ENCODE measurements around the gene CHP1. TPM values are rescaled to one million over a fixed set of nuclear protein-coding genes. Genes with fewer than 3 reads are reported as not detected.
"Not testable (repeated sequence)": the region's sequence is repeated elsewhere in the genome, so short reads cannot be mapped to it uniquely, and the experiment has no call there.

Gene CHP1
- total RNA-seq, 2 donors from 2014 or later, result 85.0 to 86.1 TPM

DNA sequence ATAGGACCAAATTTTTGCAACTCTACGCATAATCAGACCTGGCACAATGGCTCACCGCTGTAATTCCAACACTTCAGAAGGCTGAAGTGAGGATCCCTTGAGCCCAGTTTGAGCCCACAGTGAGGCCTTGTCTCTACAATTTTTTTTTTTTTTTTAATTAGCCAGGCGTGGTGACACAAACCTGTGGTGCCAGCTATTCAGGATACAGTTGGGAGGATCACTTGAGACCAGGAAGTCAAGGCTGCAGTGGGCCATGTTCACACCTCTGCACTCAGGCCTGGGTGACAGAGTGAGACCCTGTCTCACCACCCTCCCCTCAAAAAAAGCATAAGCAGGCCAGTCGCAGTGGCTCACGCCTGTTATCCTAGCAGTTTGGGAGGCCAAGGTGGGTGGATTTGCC is 76.6 kb downstream of the CHP1 start:
- TF ChIP-seq, protein P1, sequence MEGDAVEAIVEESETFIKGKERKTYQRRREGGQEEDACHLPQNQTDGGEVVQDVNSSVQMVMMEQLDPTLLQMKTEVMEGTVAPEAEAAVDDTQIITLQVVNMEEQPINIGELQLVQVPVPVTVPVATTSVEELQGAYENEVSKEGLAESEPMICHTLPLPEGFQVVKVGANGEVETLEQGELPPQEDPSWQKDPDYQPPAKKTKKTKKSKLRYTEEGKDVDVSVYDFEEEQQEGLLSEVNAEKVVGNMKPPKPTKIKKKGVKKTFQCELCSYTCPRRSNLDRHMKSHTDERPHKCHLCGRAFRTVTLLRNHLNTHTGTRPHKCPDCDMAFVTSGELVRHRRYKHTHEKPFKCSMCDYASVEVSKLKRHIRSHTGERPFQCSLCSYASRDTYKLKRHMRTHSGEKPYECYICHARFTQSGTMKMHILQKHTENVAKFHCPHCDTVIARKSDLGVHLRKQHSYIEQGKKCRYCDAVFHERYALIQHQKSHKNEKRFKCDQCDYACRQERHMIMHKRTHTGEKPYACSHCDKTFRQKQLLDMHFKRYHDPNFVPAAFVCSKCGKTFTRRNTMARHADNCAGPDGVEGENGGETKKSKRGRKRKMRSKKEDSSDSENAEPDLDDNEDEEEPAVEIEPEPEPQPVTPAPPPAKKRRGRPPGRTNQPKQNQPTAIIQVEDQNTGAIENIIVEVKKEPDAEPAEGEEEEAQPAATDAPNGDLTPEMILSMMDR (conservative IDR thresholded peaks at IDR 0.05), result no peak
- WGBS, 2 experiments (ENCODE audit: insufficient coverage in 1 of 2, insufficient read length in 1 of 2), result 74 to 86% methylated on average over 3 to 5 of the region's 5 CpGs
- Mint-ChIP-seq H3K4me3 (no peak overlapping the region), H3K9me3 (no peaks in the 10 kb centered on the region), H3K27me3 (ENCODE audit: insufficient read depth) (no peaks in the 10 kb centered on the region), H3K4me1 (peaks cover 17% of the 10 kb centered on the region), H3K27ac (no peak overlapping the region), H3K36me3 (ENCODE audit: low read depth) (peaks cover 12% of the 10 kb centered on the region)
- H3K27me3 ChIP-seq (ENCODE audit: control insufficient read depth, insufficient read depth, low read length, poor library complexity, severe bottlenecking), result no peaks in the 10 kb centered on the region
- no peak overlapping the region for H3K4me3 ChIP-seq (ENCODE audit: low read length)
- H3K27ac ChIP-seq (ENCODE audit: low read depth, low read length), result no peak overlapping the region
- H3K9me3 ChIP-seq (ENCODE audit: control insufficient read depth, low read length), result no peaks in the 10 kb centered on the region
- H3K36me3 ChIP-seq (ENCODE audit: control insufficient read depth, insufficient read depth, low read length), result peaks cover 36% of the 10 kb centered on the region
- no peaks in the 10 kb centered on the region for H3K4me1 ChIP-seq (ENCODE audit: control insufficient read depth, insufficient read depth, low read length)
- DNase-seq, result no peak
- H3K9ac ChIP-seq (ENCODE audit: extremely low read depth, low read length, poor library complexity, severe bottlenecking), result no peak overlapping the region

DNA sequence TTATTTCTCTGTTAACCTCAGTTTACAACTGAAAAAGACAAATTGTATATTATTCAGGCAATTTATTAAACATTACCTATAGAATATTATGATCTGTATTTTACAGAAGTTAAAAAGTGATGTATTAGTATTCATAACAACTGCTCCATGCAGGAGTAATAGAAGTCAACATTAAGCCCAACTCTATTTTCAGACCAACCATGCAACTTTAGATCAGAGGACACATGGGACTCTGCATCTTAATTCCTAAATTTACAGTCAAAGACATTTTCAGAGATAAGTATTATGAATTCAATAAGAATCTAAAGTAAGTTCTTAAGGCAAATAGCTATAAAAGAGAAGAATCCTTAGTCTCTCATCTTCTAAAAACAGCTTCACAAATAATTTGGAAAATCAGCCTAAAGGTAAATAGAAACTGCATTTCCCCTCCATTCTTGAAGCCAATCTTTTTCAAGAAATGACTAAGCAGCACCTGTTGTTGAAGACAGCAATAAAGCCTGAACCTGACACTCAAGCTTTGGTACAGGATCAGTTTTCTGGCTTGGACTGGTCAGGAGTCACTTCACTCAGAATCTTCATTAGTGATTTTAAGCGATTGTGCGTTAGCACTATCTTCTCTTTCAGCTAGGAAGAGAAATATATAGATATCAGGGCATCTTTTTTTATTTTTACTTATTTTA is 78.3 kb downstream of the CHP1 start:
- Histone ChIP-seq H3K36me3 (ENCODE audit: control insufficient read depth, insufficient read depth, low read length) (peaks cover 42% of the 10 kb centered on the region), H3K27me3 (ENCODE audit: control insufficient read depth, insufficient read depth, low read length, poor library complexity, severe bottlenecking) (no peaks in the 10 kb centered on the region), H3K4me3 (ENCODE audit: low read length) (no peak overlapping the region), H3K4me1 (ENCODE audit: control insufficient read depth, insufficient read depth, low read length) (no peaks in the 10 kb centered on the region), H3K9ac (ENCODE audit: extremely low read depth, low read length, poor library complexity, severe bottlenecking) (no peak overlapping the region), H3K9me3 (ENCODE audit: control insufficient read depth, low read length) (no peaks in the 10 kb centered on the region), H3K27ac (ENCODE audit: low read depth, low read length) (no peak overlapping the region)
- Mint-ChIP-seq H3K27me3 (ENCODE audit: insufficient read depth) (no peaks in the 10 kb centered on the region), H3K27ac (no peak overlapping the region), H3K36me3 (ENCODE audit: low read depth) (peaks cover 26% of the 10 kb centered on the region), H3K4me3 (no peak overlapping the region), H3K4me1 (peaks cover 3% of the 10 kb centered on the region), H3K9me3 (no peaks in the 10 kb centered on the region)
- no peak for DNase-seq
- 100% methylated on average over 2 of the region's 2 CpGs; no CpG with 5 or more reads in 1 of the 2 experiments for WGBS, 2 experiments (ENCODE audit: insufficient coverage in 1 of 2, insufficient read length in 1 of 2)
- TF ChIP-seq, protein P1 (conservative IDR thresholded peaks at IDR 0.05), result no peak

DNA sequence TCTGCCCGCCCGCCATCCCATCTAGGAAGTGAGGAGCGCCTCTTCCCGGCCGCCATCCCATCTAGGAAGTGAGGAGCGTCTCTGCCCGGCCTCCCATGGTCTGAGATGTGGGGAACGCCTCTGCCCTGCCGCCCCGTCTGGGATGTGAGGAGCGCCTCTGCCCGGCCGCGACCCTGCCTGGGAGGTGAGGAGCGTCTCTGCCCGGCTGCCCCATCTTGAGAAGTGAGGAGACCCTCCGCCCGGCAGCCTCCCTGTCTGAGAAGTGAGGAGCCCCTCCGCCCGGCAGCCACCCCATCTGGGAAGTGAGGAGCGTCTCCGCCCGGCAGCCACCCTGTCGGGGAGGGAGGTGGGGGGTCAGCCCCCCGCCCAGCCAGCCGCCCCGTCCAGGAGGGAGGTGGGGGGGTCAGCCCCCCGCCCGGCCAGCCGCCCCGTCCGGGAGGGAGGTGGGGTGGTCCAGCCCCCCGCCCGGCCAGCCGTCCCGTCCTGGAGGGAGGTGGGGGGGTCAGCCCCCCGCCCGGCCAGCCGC is 89.8 kb downstream of the CHP1 start:
- H3K27me3 Mint-ChIP-seq (ENCODE audit: insufficient read depth); H3K4me1 ChIP-seq (ENCODE audit: control insufficient read depth, insufficient read depth, low read length); H3K9ac ChIP-seq (ENCODE audit: extremely low read depth, low read length, poor library complexity, severe bottlenecking); H3K27me3 ChIP-seq (ENCODE audit: control insufficient read depth, insufficient read depth, low read length, poor library complexity, severe bottlenecking); H3K4me1 Mint-ChIP-seq; H3K27ac ChIP-seq (ENCODE audit: low read depth, low read length); H3K4me3 Mint-ChIP-seq; DNase-seq; H3K4me3 ChIP-seq (ENCODE audit: low read length); H3K27ac Mint-ChIP-seq: not testable (repeated sequence)
- 92 to 98% methylated on average over 2 to 23 of the region's 39 CpGs for WGBS, 2 experiments (ENCODE audit: insufficient coverage in 1 of 2, insufficient read length in 1 of 2)
- Mint-ChIP-seq H3K9me3 (peaks cover 13% of the 10 kb centered on the region), H3K36me3 (ENCODE audit: low read depth) (peaks cover 55% of the 10 kb centered on the region)
- H3K36me3 ChIP-seq (ENCODE audit: control insufficient read depth, insufficient read depth, low read length), result peaks cover 24% of the 10 kb centered on the region
- H3K9me3 ChIP-seq (ENCODE audit: control insufficient read depth, low read length), result peaks cover 12% of the 10 kb centered on the region

Measured in endodermal cell (in vitro differentiated cells).